ENCODE measurements around the gene GYPA. TPM values are rescaled to one million over a fixed set of nuclear protein-coding genes. Genes with fewer than 3 reads are reported as not detected.
A peak's percentile ranks its signal among the peaks of the same experiment; 100 is the strongest.

GYPA gene
- total and polyA plus RNA-seq, 10 of the 15 experiments (the other 5 are each of a cell fraction or from before 2014, with no cell fraction given) = not detected

DNA sequence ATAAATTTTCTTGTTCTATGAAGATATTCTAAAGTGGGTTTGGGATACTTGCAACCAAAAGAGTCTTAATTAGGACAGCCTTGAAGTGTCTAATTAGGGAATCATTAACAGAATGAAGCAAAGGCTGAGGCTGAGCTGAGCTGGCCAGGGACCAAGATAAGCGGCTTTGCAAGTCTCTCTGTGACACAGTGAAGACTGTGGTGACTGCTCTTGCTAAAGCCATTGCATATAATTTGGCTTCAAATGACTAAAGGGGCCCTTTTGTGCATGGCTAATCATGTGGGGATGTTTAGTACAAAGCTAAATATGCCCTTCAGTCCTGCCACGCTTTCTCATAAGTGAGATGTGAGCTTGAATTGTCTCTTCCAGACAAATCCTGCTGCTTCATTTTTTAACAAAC lies 31.2 kb upstream of the GYPA start:
- no TSS peak for BruUV-seq (replicated peaks)
- Histone ChIP-seq H3K27me3 (replicated peaks in 1 of 2; ENCODE audit: control insufficient read depth in 2 of 2, insufficient read depth in 2 of 2, low read length in 1 of 2) (no peaks in the 10 kb centered on the region; a peak in 1 of 4 replicates), H3K36me3 (ENCODE audit: control insufficient read depth in 2 of 2, insufficient read depth in 2 of 2, low read length in 1 of 2) (no peaks in the 10 kb centered on the region), H3K4me2 (ENCODE audit: control insufficient read depth, insufficient read depth) (no peak overlapping the region), H4K20me1 (ENCODE audit: control insufficient read depth, insufficient read depth) (no peaks in the 10 kb centered on the region), H3K27ac (ENCODE audit: control insufficient read depth, insufficient read depth) (no peak overlapping the region), H2AFZ (ENCODE audit: control insufficient read depth, low read depth, low read length) (no peak overlapping the region), H3K4me3 (no peak overlapping the region), H3K9me3 (replicated peaks; ENCODE audit: control insufficient read depth, insufficient read depth, low read length) (no peaks in the 10 kb centered on the region), H3K4me1 (ENCODE audit: control insufficient read depth, insufficient read depth, low read length) (no peaks in the 10 kb centered on the region), H3K79me2 (ENCODE audit: control insufficient read depth, insufficient read depth, low read length) (no peaks in the 10 kb centered on the region), H3K9ac (ENCODE audit: control insufficient read depth, insufficient read depth, low read length) (no peak overlapping the region)
- ChIA-PET CTCF (interaction anchor here (0.8 kb wide), 1 partner anchor 889 kb away, joined by 3 read pairs; no protein-coding TSS in a partner anchor), POLR2A (no interaction called here), SMC1A (ENCODE audit: uncharacterized antibody, unreplicated experiment) (no interaction called here), RAD21 (ENCODE audit: unreplicated experiment) (no interaction called here)
- DNase-seq (ENCODE audit: low read depth, low spot score) (no peak), ATAC-seq (peak; percentile 41; the same call in 2 of the 3 replicates), FAIRE-seq (no peak)
- whole genome bisulfite sequencing (ENCODE audit: insufficient coverage, insufficient replicate concordance, low lambda C conversion rate, missing lambda C conversion rate) = 0% methylated on average over 2 of the region's 2 CpGs
- in situ Hi-C loops (cut with MboI) (loop anchor here (10.0 kb wide), 1 partner anchor 613 kb away; no protein-coding TSS in a partner anchor), intact Hi-C loops (cut with micrococcal nuclease; ENCODE audit: unreplicated experiment) (loop anchor here (10.0 kb wide), 3 partner anchors 583 to 1063 kb away; no protein-coding TSS in a partner anchor)
- TF ChIP-seq ZNF384 (IDR thresholded peaks at IDR 0.05; ENCODE audit: borderline replicate concordance, low read depth, low read length) (no peak), TCF3 (IDR thresholded peaks at IDR 0.05; ENCODE audit: borderline replicate concordance, insufficient read depth, low read depth, low read length) (no peak), ZBED1 (IDR thresholded peaks at IDR 0.05; ENCODE audit: borderline replicate concordance) (no peak), HDGF (IDR thresholded peaks at IDR 0.05) (no peak), RB1 (IDR thresholded peaks at IDR 0.05; ENCODE audit: borderline replicate concordance) (no peak), HSF1 (IDR thresholded peaks at IDR 0.05; ENCODE audit: low read depth, low read length) (no peak)
- TF ChIP-seq, protein P1, sequence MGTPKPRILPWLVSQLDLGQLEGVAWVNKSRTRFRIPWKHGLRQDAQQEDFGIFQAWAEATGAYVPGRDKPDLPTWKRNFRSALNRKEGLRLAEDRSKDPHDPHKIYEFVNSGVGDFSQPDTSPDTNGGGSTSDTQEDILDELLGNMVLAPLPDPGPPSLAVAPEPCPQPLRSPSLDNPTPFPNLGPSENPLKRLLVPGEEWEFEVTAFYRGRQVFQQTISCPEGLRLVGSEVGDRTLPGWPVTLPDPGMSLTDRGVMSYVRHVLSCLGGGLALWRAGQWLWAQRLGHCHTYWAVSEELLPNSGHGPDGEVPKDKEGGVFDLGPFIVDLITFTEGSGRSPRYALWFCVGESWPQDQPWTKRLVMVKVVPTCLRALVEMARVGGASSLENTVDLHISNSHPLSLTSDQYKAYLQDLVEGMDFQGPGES (IDR thresholded peaks at IDR 0.05) = no peak
